KOPT-K1 (cell line): ENCODE data around the gene USO1.
"Not testable (repeated sequence)": the region's sequence is repeated elsewhere in the genome, so short reads cannot be mapped to it uniquely, and the experiment has no call there.

Experiments used
- H3K27ac ChIP-seq: fragments of 200-600 bp; sonication (generic); 2 replicates; pipeline ENCODE4 v1.5.1; 2016; ENCODE audit warnings: antibody characterized with exemption, mild to moderate bottlenecking, low read depth, low read length; ENCODE audit not compliant: poor library complexity, severe bottlenecking
- H3K36me3 ChIP-seq: fragments of 200-600 bp; sonication (generic); 2 replicates; pipeline ENCODE4 v1.5.1; 2017; ENCODE audit warnings: antibody characterized with exemption, mild to moderate bottlenecking, low read length, moderate library complexity; ENCODE audit not compliant: insufficient read depth
- H3K9me3 ChIP-seq: fragments of 200-600 bp; sonication (generic); 2 replicates; pipeline ENCODE4 v1.5.1; 2017; ENCODE audit warnings: antibody characterized with exemption, low read length, mild to moderate bottlenecking; ENCODE audit not compliant: insufficient read depth, poor library complexity, severe bottlenecking

The USO1 gene

GRCh38 chr4:75724066-75724866 is at the start of gene USO1:
Gene USO1 (plus strand): TSS chr4:75724577. CDS start chr4:75724820, 243 bp downstream.
- no peaks in the 10 kb centered on the region for H3K9me3 ChIP-seq
- H3K27ac ChIP-seq = peak within 1 kb of the TSS; percentile 80
- no peaks in the 10 kb centered on the region for H3K36me3 ChIP-seq

GRCh38 chr4:75675004-75675531 is 49.3 kb upstream of the USO1 start:
- Histone ChIP-seq H3K36me3 (0 out of 2 replicates have a peak, but pooled peaks cover 3% of the 10 kb centered on the region), H3K27ac (no peak overlapping the region), H3K9me3 (no peaks in the 10 kb centered on the region)

GRCh38 chr4:75678473-75678872 is 45.9 kb upstream of the USO1 start:
- Histone ChIP-seq H3K9me3 (no peaks in the 10 kb centered on the region), H3K27ac (no peak overlapping the region), H3K36me3 (no peaks in the 10 kb centered on the region)

- Histone ChIP-seq H3K27ac (no peak overlapping the region), H3K9me3 (no peaks in the 10 kb centered on the region), H3K36me3 (no peaks in the 10 kb centered on the region)
Observed at GRCh38 chr4:75678965-75679364, 45.4 kb upstream of the USO1 start.

GRCh38 chr4:75679876-75680575 is 44.4 kb upstream of the USO1 start:
- Histone ChIP-seq H3K36me3 (no peaks in the 10 kb centered on the region), H3K27ac (no peak overlapping the region), H3K9me3 (no peaks in the 10 kb centered on the region)

- H3K27ac ChIP-seq = no peak overlapping the region
- no peaks in the 10 kb centered on the region for H3K36me3 ChIP-seq
- peaks cover 8% of the 10 kb centered on the region for H3K9me3 ChIP-seq
Observed at GRCh38 chr4:75683482-75684155, 40.8 kb upstream of the USO1 start.

- H3K27ac ChIP-seq = no peak overlapping the region
- no peaks in the 10 kb centered on the region for H3K36me3 ChIP-seq
- H3K9me3 ChIP-seq = peaks cover 8% of the 10 kb centered on the region
Observed at GRCh38 chr4:75685546-75686189, 38.7 kb upstream of the USO1 start.

GRCh38 chr4:75686346-75686745 is 38.0 kb upstream of the USO1 start:
- Histone ChIP-seq H3K27ac (no peak overlapping the region), H3K9me3 (peaks cover 8% of the 10 kb centered on the region)

GRCh38 chr4:75687125-75687524 is 37.3 kb upstream of the USO1 start:
- H3K9me3 ChIP-seq, H3K27ac ChIP-seq, H3K36me3 ChIP-seq: not testable (repeated sequence)

More at GRCh38 chr4:75686346-75686745, 38.0 kb upstream of the USO1 start:
- no peaks in the 10 kb centered on the region for H3K36me3 ChIP-seq

GRCh38 chr4:75692066-75692465 is 32.3 kb upstream of the USO1 start:
- H3K36me3 ChIP-seq, H3K27ac ChIP-seq, H3K9me3 ChIP-seq: not testable (repeated sequence)

- H3K36me3 ChIP-seq = peaks cover 5% of the 10 kb centered on the region; the same call in 1 of the 2 replicates
- no peaks in the 10 kb centered on the region for H3K9me3 ChIP-seq
- H3K27ac ChIP-seq = no peak overlapping the region
Observed at GRCh38 chr4:75696071-75696470, 28.3 kb upstream of the USO1 start.

GRCh38 chr4:75696581-75696980 is 27.8 kb upstream of the USO1 start:
- Histone ChIP-seq H3K9me3 (no peaks in the 10 kb centered on the region), H3K27ac (no peak overlapping the region), H3K36me3 (peaks cover 5% of the 10 kb centered on the region; the same call in 1 of the 2 replicates)

GRCh38 chr4:75698162-75698962 is 26.0 kb upstream of the USO1 start:
- no peak overlapping the region for H3K27ac ChIP-seq
- peaks cover 5% of the 10 kb centered on the region; the same call in 1 of the 2 replicates for H3K36me3 ChIP-seq
- H3K9me3 ChIP-seq = no peaks in the 10 kb centered on the region

- Histone ChIP-seq H3K9me3 (no peaks in the 10 kb centered on the region), H3K27ac (no peak overlapping the region), H3K36me3 (peaks cover 3% of the 10 kb centered on the region; the same call in 1 of the 2 replicates)
Observed at GRCh38 chr4:75698963-75699228, 25.5 kb upstream of the USO1 start.
